Endothelial cell of umbilical vein (primary cell): ENCODE data around the gene SDF4. TPM values are rescaled to one million over a fixed set of nuclear protein-coding genes. Genes with fewer than 3 reads are reported as not detected.

ENCODE experiments used
- BruUV-seq: library from RNA; stranded (reverse); fragments of 400-500 nt; replicated peaks from 2 replicates; lab custom pipeline; 2021; lab: Mats Ljungman, UMichigan
- CTCF ChIA-PET: fragments of 300-600, 350-600 bp; sonication (Branson Sonifier 250); formaldehyde crosslinking; loops from one replicate; lab custom pipeline; 2021; ENCODE audit warnings: antibody characterized with exemption, inconsistent platforms; lab: Charles Lee
- POLR2A ChIA-PET: fragments of 300-600, 350-600 bp; sonication (Branson Sonifier 250); formaldehyde crosslinking; loops from one replicate; lab custom pipeline; 2021; ENCODE audit warnings: antibody characterized with exemption, inconsistent platforms; lab: Charles Lee
- DNase-seq: peaks from one replicate; pipeline ENCODE4 v3.0.0-alpha.2; 2011; ENCODE audit warnings: low read depth, low spot score
- FAIRE-seq: peaks from 2 replicates; lab custom pipeline; 2011; peaks lifted over from hg19 to GRCh38; lab: Jason Lieb, UNC
- H2AFZ ChIP-seq: 2 replicates; pipeline ENCODE4 v1.6.0; 2012; ENCODE audit warnings: low read depth, low read length, control low read depth, inconsistent platforms
- H3K27ac ChIP-seq: 2 replicates; pipeline ENCODE4 v1.5.1; 2011; ENCODE audit warnings: low read depth, mild to moderate bottlenecking, control low read depth, low read length, moderate library complexity; ENCODE audit not compliant: insufficient read depth
- H3K27me3 ChIP-seq, 2 experiments: 2 replicates each; pipeline versions ENCODE4 v1.6.0 to v1.6.1; 2011; ENCODE audit warnings: low read length in 2 of 2, mixed read lengths in 1 of 2; ENCODE audit not compliant: control insufficient read depth in 2 of 2, insufficient read depth in 2 of 2
- H3K36me3 ChIP-seq, 2 experiments: 2 replicates in 1 of 2; 3 replicates in 1 of 2; pipeline ENCODE4 v1.5.1; 2011; ENCODE audit warnings: low read length in 2 of 2, mild to moderate bottlenecking in 1 of 2, moderate library complexity in 1 of 2; ENCODE audit not compliant: control insufficient read depth in 2 of 2, insufficient read depth in 2 of 2; ENCODE audit errors: extremely low read depth in 1 of 2
- H3K4me1 ChIP-seq: 3 replicates; pipeline ENCODE4 v1.5.1; 2011; ENCODE audit warnings: mild to moderate bottlenecking, low read length; ENCODE audit not compliant: control insufficient read depth, insufficient read depth; ENCODE audit errors: extremely low read depth
- H3K4me2 ChIP-seq: 2 replicates; pipeline ENCODE4 v1.6.1; 2011; ENCODE audit warnings: low read length, control low read depth, mixed read lengths; ENCODE audit not compliant: insufficient read depth
- H3K4me3 ChIP-seq, 3 experiments: fragments of 200-600 bp in 1 of 3; sonication (generic), shearing (Covaris generic) in 1 of 3; replicated peaks in 1 of 3; 2 replicates each; pipeline ENCODE4 v1.5.1; 2011 to 2016; ENCODE audit warnings: control low read depth in 3 of 3, low read length in 3 of 3, mild to moderate bottlenecking in 2 of 3, inconsistent platforms in 1 of 3, low read depth in 1 of 3, moderate library complexity in 1 of 3; ENCODE audit not compliant: insufficient read depth in 1 of 3
- H3K79me2 ChIP-seq: 2 replicates; pipeline ENCODE4 v1.6.0; 2012; ENCODE audit warnings: low read length, inconsistent platforms; ENCODE audit not compliant: control insufficient read depth, insufficient read depth
- H3K9ac ChIP-seq: replicated peaks from 2 replicates; pipeline ENCODE3; 2011; ENCODE audit warnings: low read length, control low read depth; ENCODE audit not compliant: insufficient read depth; ENCODE audit errors: extremely low read depth
- H3K9me1 ChIP-seq: replicated peaks from 3 replicates; pipeline ENCODE4 v1.6.0; 2011; ENCODE audit warnings: mild to moderate bottlenecking, low read length; ENCODE audit not compliant: control insufficient read depth, insufficient read depth; ENCODE audit errors: extremely low read depth
- H3K9me3 ChIP-seq: replicated peaks from 2 replicates; pipeline ENCODE4 v1.5.1; 2012; ENCODE audit warnings: low read length, inconsistent platforms; ENCODE audit not compliant: control insufficient read depth, insufficient read depth
- H4K20me1 ChIP-seq: replicated peaks from 2 replicates; pipeline ENCODE3; 2011; ENCODE audit warnings: mild to moderate bottlenecking, low read length; ENCODE audit not compliant: control insufficient read depth, insufficient read depth; ENCODE audit errors: extremely low read depth
- CTCF ChIP-seq, 2 donors: IDR thresholded peaks; 1 replicate in 1 of 2; 2 replicates in 1 of 2; pipeline ENCODE4 v1.5.1; 2011; ENCODE audit warnings: low read length in 2 of 2, mild to moderate bottlenecking in 2 of 2, moderate library complexity in 2 of 2, control low read depth in 1 of 2, inconsistent platforms in 1 of 2, low read depth in 1 of 2; ENCODE audit not compliant: insufficient read depth in 1 of 2; ENCODE audit errors: extremely low read depth in 1 of 2
- EZH2 ChIP-seq: IDR thresholded peaks from 2 replicates; pipeline ENCODE4 v1.6.1; 2012; ENCODE audit warnings: borderline replicate concordance, low read depth, mild to moderate bottlenecking, moderate library complexity, low read length, inconsistent platforms; ENCODE audit not compliant: severe bottlenecking
- JUN ChIP-seq: IDR thresholded peaks from 2 replicates; pipeline ENCODE4 v1.6.1; 2011; ENCODE audit warnings: borderline replicate concordance, low read depth; ENCODE audit not compliant: insufficient read length, insufficient read depth
- MAX ChIP-seq: IDR thresholded peaks from 2 replicates; pipeline ENCODE4 v1.6.1; 2011; ENCODE audit not compliant: insufficient read depth, insufficient read length
- MYC ChIP-seq: IDR thresholded peaks from one replicate; pipeline ENCODE4 v1.6.1; 2011; ENCODE audit warnings: mild to moderate bottlenecking, low read depth, low read length
- POLR2A ChIP-seq: IDR thresholded peaks from 2 replicates; pipeline ENCODE4 v1.6.1; 2012; ENCODE audit warnings: low read depth, mild to moderate bottlenecking, control low read depth, low read length
- POLR2AphosphoS5 ChIP-seq: IDR thresholded peaks from 2 replicates; pipeline ENCODE4 v1.6.1; 2012; ENCODE audit warnings: low read depth, mild to moderate bottlenecking, control low read depth, low read length, moderate library complexity; ENCODE audit not compliant: insufficient read depth
- dilution Hi-C: fragments of 300-500 bp; cut with MboI; formaldehyde crosslinking; loops from one replicate; pipeline ENCODE4 v1.15.0; 2019; ENCODE audit warnings: low sequenced_read_pairs; ENCODE audit not compliant: extremely low pct_ligation_motif_present
- intact Hi-C: fragments of 100-400 bp; cut with micrococcal nuclease; formaldehyde crosslinking; loops from one replicate; pipeline ENCODE4 v1.10.0; 2022
- polyA plus RNA-seq, 4 experiments: library from polyadenylated mRNA; depleted of rRNA in 3 of 4; stranded (reverse) in 3 of 4; unstranded in 1 of 4; fragments of >200 nt; gene quantifications; 2 replicates each; pipeline versions ENCODE4 v1.2.1 to v1.2.3, GENCODE V29; 2011 to 2012; ENCODE audit warnings: missing spikeins in 1 of 4
- total RNA-seq: library from RNA; stranded (reverse); gene quantifications from 2 replicates; pipeline ENCODE4 v1.2.3, GENCODE V29; 2021

SDF4 gene
- total and polyA plus RNA-seq, 2 donors (not counting 3 experiments of a cell fraction or from before 2014, with no cell fraction given) = 175 to 185 TPM

- POLR2A ChIA-PET = no interaction called here
Observed at GRCh38 chr1:1239227-1239613, 7.4 kb upstream of the SDF4 start.

More at GRCh38 chr1:1239227-1239613, 7.4 kb upstream of the SDF4 start:
- TF ChIP-seq MYC = no peak
- TF ChIP-seq POLR2A = no peak
- TF ChIP-seq POLR2AphosphoS5 = no peak
- TF ChIP-seq EZH2 = no peak
- TF ChIP-seq MAX = no peak
- no peak for TF ChIP-seq JUN
- TF ChIP-seq CTCF (IDR thresholded peaks at IDR 0.05; ENCODE audit: extremely low read depth in 1 of 2, insufficient read depth in 1 of 2, low read depth in 1 of 2, low read length in 2 of 2) = no peak
- no peaks in the 10 kb centered on the region for H3K36me3 ChIP-seq
- H3K79me2 ChIP-seq = peaks cover 3% of the 10 kb centered on the region
- no peak overlapping the region for H3K4me2 ChIP-seq
- DNase-seq = no peak
- H3K27me3 ChIP-seq = no peaks in the 10 kb centered on the region
- H3K4me3 ChIP-seq = no peak overlapping the region
- CTCF ChIA-PET = interaction anchor here (1.1 to 1.3 kb wide), 2 partner anchors 51 to 117 kb away, joined by 3 to 9 read pairs; no protein-coding TSS in a partner anchor
- no peak overlapping the region for H3K27ac ChIP-seq
- BruUV-seq = no TSS peak
- H2AFZ ChIP-seq = no peak overlapping the region
- FAIRE-seq = no peak
- no peaks in the 10 kb centered on the region for H3K9me3 ChIP-seq
- intact Hi-C loops (no loop called here), dilution Hi-C loops (no loop called here)
- H3K9ac ChIP-seq = no peak overlapping the region
- H4K20me1 ChIP-seq = no peaks in the 10 kb centered on the region
- no peaks in the 10 kb centered on the region for H3K9me1 ChIP-seq
- H3K4me1 ChIP-seq = no peaks in the 10 kb centered on the region
